Measurements from ENCODE around the gene INHA. TPM values are rescaled to one million over a fixed set of nuclear protein-coding genes. Genes with fewer than 3 reads are reported as not detected.

INHA gene
- total RNA-seq, 3 donors from 2014 or later (not counting 1 experiment from before 2014, with no cell fraction given): not detected

DNA sequence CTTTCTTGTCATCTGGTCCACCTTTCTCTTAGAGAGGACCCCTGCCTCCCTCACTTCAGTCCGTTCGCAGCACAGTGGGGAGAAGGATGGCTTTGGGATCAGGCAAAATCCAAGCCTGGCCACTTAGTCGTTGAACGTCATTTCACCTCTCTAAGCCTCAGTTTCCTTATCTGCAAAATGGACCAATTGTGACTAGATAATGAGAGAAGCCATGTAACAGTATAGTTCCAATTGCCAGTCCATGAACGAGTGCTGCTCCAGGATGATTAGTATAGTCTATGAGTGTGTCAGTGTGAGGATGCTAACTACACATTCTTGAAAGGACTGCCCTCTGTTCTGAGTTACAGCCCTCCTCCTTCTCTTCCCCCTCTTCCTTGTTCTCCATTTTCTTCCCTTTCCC, 1.1 kb downstream of the INHA start:
- H3K27ac ChIP-seq (ENCODE audit: low read length): no peak overlapping the region
- TF ChIP-seq, protein P1, sequence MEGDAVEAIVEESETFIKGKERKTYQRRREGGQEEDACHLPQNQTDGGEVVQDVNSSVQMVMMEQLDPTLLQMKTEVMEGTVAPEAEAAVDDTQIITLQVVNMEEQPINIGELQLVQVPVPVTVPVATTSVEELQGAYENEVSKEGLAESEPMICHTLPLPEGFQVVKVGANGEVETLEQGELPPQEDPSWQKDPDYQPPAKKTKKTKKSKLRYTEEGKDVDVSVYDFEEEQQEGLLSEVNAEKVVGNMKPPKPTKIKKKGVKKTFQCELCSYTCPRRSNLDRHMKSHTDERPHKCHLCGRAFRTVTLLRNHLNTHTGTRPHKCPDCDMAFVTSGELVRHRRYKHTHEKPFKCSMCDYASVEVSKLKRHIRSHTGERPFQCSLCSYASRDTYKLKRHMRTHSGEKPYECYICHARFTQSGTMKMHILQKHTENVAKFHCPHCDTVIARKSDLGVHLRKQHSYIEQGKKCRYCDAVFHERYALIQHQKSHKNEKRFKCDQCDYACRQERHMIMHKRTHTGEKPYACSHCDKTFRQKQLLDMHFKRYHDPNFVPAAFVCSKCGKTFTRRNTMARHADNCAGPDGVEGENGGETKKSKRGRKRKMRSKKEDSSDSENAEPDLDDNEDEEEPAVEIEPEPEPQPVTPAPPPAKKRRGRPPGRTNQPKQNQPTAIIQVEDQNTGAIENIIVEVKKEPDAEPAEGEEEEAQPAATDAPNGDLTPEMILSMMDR (IDR thresholded peaks at IDR 0.05): no peak
- Mint-ChIP-seq H3K4me1 (no peaks in the 10 kb centered on the region), H3K36me3 (no peaks in the 10 kb centered on the region), H3K27ac (no peak overlapping the region), H3K4me3 (peak overlapping the region; percentile 58), H3K9me3 (no peaks in the 10 kb centered on the region), H3K27me3 (ENCODE audit: low read depth in 2 of 2) (peaks cover 41 to 57% of the 10 kb centered on the region in 2 donors)
- WGBS (ENCODE audit: insufficient coverage): 100% methylated on average over 3 of the region's 5 CpGs
- ATAC-seq (no peak), DNase-seq (no peak)
- peaks cover 11% of the 10 kb centered on the region for H3K27me3 ChIP-seq (ENCODE audit: control insufficient read depth, insufficient read depth, low read length)
- no peaks in the 10 kb centered on the region for H3K9me3 ChIP-seq (ENCODE audit: control insufficient read depth, insufficient read depth, low read length)
- no peak overlapping the region for H3K4me3 ChIP-seq (ENCODE audit: low read length)
- intact Hi-C loops (cut with micrococcal nuclease): no loop called here
- no peaks in the 10 kb centered on the region for H3K36me3 ChIP-seq (ENCODE audit: control insufficient read depth, insufficient read depth, low read length)
- peaks cover 7% of the 10 kb centered on the region for H3K4me1 ChIP-seq (ENCODE audit: control insufficient read depth, insufficient read depth, low read length)

DNA sequence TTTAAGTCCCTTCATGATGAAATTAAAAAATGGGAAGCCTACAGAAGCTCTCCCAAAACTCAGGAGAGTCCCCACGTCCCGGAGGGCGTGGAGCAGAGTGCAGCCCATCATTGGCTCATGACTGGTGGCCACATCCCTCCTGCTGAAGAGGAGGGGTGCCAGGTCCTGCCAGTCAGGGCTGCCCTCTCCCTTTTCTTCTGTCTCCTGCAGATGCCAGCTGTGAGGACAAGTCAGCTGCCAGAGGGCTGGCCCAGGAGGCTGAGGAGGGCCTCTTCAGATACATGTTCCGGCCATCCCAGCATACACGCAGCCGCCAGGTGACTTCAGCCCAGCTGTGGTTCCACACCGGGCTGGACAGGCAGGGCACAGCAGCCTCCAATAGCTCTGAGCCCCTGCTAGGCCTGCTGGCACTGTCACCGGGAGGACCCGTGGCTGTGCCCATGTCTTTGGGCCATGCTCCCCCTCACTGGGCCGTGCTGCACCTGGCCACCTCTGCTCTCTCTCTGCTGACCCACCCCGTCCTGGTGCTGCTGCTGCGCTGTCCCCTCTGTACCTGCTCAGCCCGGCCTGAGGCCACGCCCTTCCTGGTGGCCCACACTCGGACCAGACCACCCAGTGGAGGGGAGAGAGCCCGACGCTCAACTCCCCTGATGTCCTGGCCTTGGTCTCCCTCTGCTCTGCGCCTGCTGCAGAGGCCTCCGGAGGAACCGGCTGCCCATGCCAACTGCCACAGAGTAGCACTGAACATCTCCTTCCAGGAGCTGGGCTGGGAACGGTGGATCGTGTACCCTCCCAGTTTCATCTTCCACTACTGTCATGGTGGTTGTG, 2.6 kb downstream of the INHA start:
- Histone ChIP-seq H3K9me3 (ENCODE audit: control insufficient read depth, insufficient read depth, low read length) (no peaks in the 10 kb centered on the region), H3K27me3 (ENCODE audit: control insufficient read depth, insufficient read depth, low read length) (peaks cover 9% of the 10 kb centered on the region), H3K36me3 (ENCODE audit: control insufficient read depth, insufficient read depth, low read length) (no peaks in the 10 kb centered on the region), H3K4me1 (ENCODE audit: control insufficient read depth, insufficient read depth, low read length) (peaks cover 7% of the 10 kb centered on the region), H3K4me3 (ENCODE audit: low read length) (no peak overlapping the region), H3K27ac (ENCODE audit: low read length) (no peak overlapping the region)
- Mint-ChIP-seq H3K36me3 (no peaks in the 10 kb centered on the region), H3K9me3 (no peaks in the 10 kb centered on the region), H3K27me3 (ENCODE audit: low read depth in 2 of 2) (peaks cover 39 to 47% of the 10 kb centered on the region in 2 donors), H3K4me1 (no peaks in the 10 kb centered on the region), H3K27ac (no peak overlapping the region), H3K4me3 (no peak overlapping the region)
- no peak for DNase-seq
- 87% methylated on average over 22 of the region's 22 CpGs for WGBS (ENCODE audit: insufficient coverage)
- TF ChIP-seq, protein P1 (IDR thresholded peaks at IDR 0.05): no peak
- intact Hi-C loops (cut with micrococcal nuclease): no loop called here
- ATAC-seq: no peak

DNA sequence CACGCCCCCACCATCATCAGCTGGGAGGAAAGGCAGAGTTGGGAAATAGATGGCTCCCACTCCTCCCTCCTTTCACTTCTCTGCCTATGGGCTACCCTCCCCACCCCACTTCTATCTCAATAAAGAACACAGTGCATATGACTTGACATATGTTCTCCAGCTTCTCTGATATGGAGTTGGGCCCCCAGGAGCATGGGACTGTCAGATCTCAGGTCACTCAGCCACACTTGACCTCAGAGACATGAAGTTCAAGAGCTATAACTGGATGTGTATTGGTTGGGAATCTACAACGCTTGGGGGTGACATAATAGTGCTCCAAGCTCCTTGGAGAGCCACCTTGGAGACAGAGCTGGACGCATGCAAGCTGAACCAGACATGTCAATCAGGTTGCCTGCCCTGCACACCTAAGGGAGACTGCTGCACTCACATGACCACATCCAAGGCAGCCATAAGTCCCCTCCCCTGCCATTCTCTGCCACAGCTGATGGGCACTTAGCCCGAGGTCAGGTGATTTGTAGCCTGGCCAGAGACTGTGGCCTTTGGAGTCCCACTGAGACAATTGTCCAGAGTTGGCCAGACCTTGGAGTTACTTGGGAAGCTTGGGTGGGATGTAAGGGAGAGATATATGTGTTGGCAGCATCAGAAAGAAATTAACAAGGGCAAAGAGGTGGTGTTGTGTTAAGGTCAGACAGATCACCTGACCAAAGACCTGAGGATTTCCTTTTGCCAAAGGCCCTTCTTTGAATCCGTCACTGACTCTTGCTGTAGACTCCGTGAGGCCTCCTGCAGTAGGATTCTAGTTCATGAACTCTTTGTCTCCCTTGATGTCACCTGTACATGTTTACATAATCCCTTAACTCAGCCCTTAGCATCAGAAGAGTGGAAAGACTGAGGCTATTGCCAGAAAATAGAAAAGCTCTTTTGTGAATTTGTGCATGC, 3.7 kb downstream of the INHA start:
- Histone ChIP-seq H3K27me3 (ENCODE audit: control insufficient read depth, insufficient read depth, low read length) (peaks cover 4% of the 10 kb centered on the region), H3K4me3 (ENCODE audit: low read length) (no peak overlapping the region), H3K27ac (ENCODE audit: low read length) (no peak overlapping the region), H3K4me1 (ENCODE audit: control insufficient read depth, insufficient read depth, low read length) (peaks cover 7% of the 10 kb centered on the region), H3K9me3 (ENCODE audit: control insufficient read depth, insufficient read depth, low read length) (no peaks in the 10 kb centered on the region), H3K36me3 (ENCODE audit: control insufficient read depth, insufficient read depth, low read length) (no peaks in the 10 kb centered on the region)
- TF ChIP-seq, protein P1 (IDR thresholded peaks at IDR 0.05): no peak
- no peak overlapping the region for H3K4me3 Mint-ChIP-seq
- H3K27me3 Mint-ChIP-seq (ENCODE audit: low read depth in 2 of 2): peaks cover 34 to 43% of the 10 kb centered on the region in 2 donors
- no peak for ATAC-seq
- intact Hi-C loops (cut with micrococcal nuclease): no loop called here
- no peaks in the 10 kb centered on the region for H3K9me3 Mint-ChIP-seq
- H3K4me1 Mint-ChIP-seq: no peaks in the 10 kb centered on the region
- no peak for DNase-seq
- no peaks in the 10 kb centered on the region for H3K36me3 Mint-ChIP-seq
- WGBS (ENCODE audit: insufficient coverage): 79% methylated on average over 6 of the region's 6 CpGs
- H3K27ac Mint-ChIP-seq: no peak overlapping the region

Measured in natural killer cell (primary cell).